PC-3 (cell line): ENCODE data around the gene NEO1. TPM values are rescaled to one million over a fixed set of nuclear protein-coding genes. Genes with fewer than 3 reads are reported as not detected.

Experiments used
- ATAC-seq: fragments of 200-7000 bp; cut with Tn5 transposase; 2 replicates; pipeline ENCODE4 v1.9.1; 2020; ENCODE audit warnings: mild to moderate bottlenecking, moderate library complexity
- BruUV-seq: library from RNA; stranded (reverse); fragments of 400-500 nt; replicated peaks from 2 replicates; lab custom pipeline; 2021; lab: Mats Ljungman, UMichigan
- CTCF ChIA-PET: fragments of 300-600 bp; sonication (Branson Sonifier 250); formaldehyde crosslinking; loops from one replicate; lab custom pipeline; 2022; ENCODE audit warnings: antibody characterized with exemption; lab: Charles Lee
- POLR2A ChIA-PET: fragments of 300-600 bp; sonication (Branson Sonifier 250); formaldehyde crosslinking; loops from one replicate; lab custom pipeline; 2022; ENCODE audit warnings: antibody characterized with exemption; ENCODE audit not compliant: unreplicated experiment; lab: Charles Lee
- DNase-seq: peaks from one replicate; pipeline ENCODE4 v3.0.0-alpha.2; 2015
- H2AFZ ChIP-seq: fragments of 300-600 bp; sonication (generic); 2 replicates; pipeline ENCODE4 v1.6.0; 2016; ENCODE audit warnings: antibody characterized with exemption, low read length
- H3F3A ChIP-seq: fragments of 300-600 bp; sonication (generic); one replicate; pipeline ENCODE4 v1.6.0; 2017; ENCODE audit warnings: antibody characterized with exemption, low read length, control low read depth, mild to moderate bottlenecking; ENCODE audit not compliant: unreplicated experiment
- H3K27ac ChIP-seq: fragments of 300-600 bp; sonication (generic); 2 replicates; pipeline ENCODE4 v1.5.1; 2016; ENCODE audit warnings: mild to moderate bottlenecking, low read length
- H3K27me3 ChIP-seq: fragments of 300-600 bp; sonication (generic); 2 replicates; pipeline ENCODE4 v1.6.1; 2016; ENCODE audit warnings: low read length, mixed read lengths
- H3K36me3 ChIP-seq: fragments of 300-600 bp; sonication (generic); 2 replicates; pipeline ENCODE4 v1.6.1; 2016; ENCODE audit warnings: low read depth, mixed run types, low read length, mixed read lengths
- H3K4me1 ChIP-seq: fragments of 300-600 bp; sonication (generic); 2 replicates; pipeline ENCODE4 v1.5.1; 2016; ENCODE audit warnings: low read length; ENCODE audit not compliant: insufficient read depth
- H3K4me2 ChIP-seq: fragments of 300-600 bp; sonication (generic); 2 replicates; pipeline ENCODE4 v1.6.0; 2016; ENCODE audit warnings: low read length
- H3K4me3 ChIP-seq: fragments of 300-600 bp; sonication (generic); 2 replicates; pipeline ENCODE4 v1.5.1; 2016; ENCODE audit warnings: mild to moderate bottlenecking, low read length, mixed read lengths
- H3K79me2 ChIP-seq: fragments of 300-600 bp; sonication (generic); 2 replicates; pipeline ENCODE4 v1.6.1; 2017; ENCODE audit warnings: low read length, mixed read lengths
- H3K9ac ChIP-seq: fragments of 300-600 bp; sonication (generic); 2 replicates; pipeline ENCODE4 v1.6.0; 2016; ENCODE audit warnings: mild to moderate bottlenecking, low read length
- H3K9me2 ChIP-seq: fragments of 300-600 bp; sonication (generic); replicated peaks from 2 replicates; pipeline ENCODE4 v1.6.1; 2016; ENCODE audit warnings: mixed run types, low read length, mixed read lengths
- H3K9me3 ChIP-seq: fragments of 300-600 bp; sonication (generic); 2 replicates; pipeline ENCODE4 v1.6.1; 2016; ENCODE audit warnings: low read length, mixed read lengths
- H4K20me1 ChIP-seq: fragments of 300-600 bp; sonication (generic); 2 replicates; pipeline ENCODE4 v1.6.1; 2016; ENCODE audit warnings: low read length, mixed read lengths
- CTCF ChIP-seq: fragments of 300-600 bp; sonication (generic); conservative IDR thresholded peaks from 2 replicates; pipeline ENCODE4 v1.5.1; 2017; ENCODE audit warnings: antibody characterized with exemption, low read depth, mild to moderate bottlenecking, low read length
- EZH2 ChIP-seq: fragments of 300-600 bp; sonication (generic); IDR thresholded peaks from one replicate; pipeline ENCODE4 v1.6.1; 2017; ENCODE audit warnings: antibody characterized with exemption, mild to moderate bottlenecking, low read length; ENCODE audit not compliant: unreplicated experiment
- EZH2phosphoT487 ChIP-seq: fragments of 300-600 bp; sonication (generic); IDR thresholded peaks from 2 replicates; pipeline ENCODE4 v1.6.1; 2018; ENCODE audit warnings: mild to moderate bottlenecking, antibody characterized with exemption, low read length, borderline replicate concordance
- intact Hi-C: fragments of 100-400 bp; cut with micrococcal nuclease; formaldehyde crosslinking; loops from 2 replicates; pipeline ENCODE4 v1.9.0; 2023
- total RNA-seq: library from RNA; depleted of rRNA; stranded (reverse); fragments of >200 nt; gene quantifications from 2 replicates; pipeline ENCODE4 v1.2.3, GENCODE V29; 2014

Gene NEO1
- total RNA-seq, 1 experiment from 2014 or later, result 1.2 TPM

- peak; percentile 29; the same call in 1 of the 2 replicates for ATAC-seq
- H3K9ac ChIP-seq, result no peak overlapping the region
- H3K36me3 ChIP-seq, result no peaks in the 10 kb centered on the region
- no peaks in the 10 kb centered on the region for H3K9me3 ChIP-seq
- no peaks in the 10 kb centered on the region for H3K27me3 ChIP-seq
- no peaks in the 10 kb centered on the region for H3K9me2 ChIP-seq
- DNase-seq, result peak; percentile 56
- intact Hi-C loops, result no loop called here
- peak; percentile 73 for TF ChIP-seq CTCF
- no peak for TF ChIP-seq EZH2phosphoT487
- H3K79me2 ChIP-seq, result no peaks in the 10 kb centered on the region
- no peak overlapping the region for H3K4me2 ChIP-seq
- no TSS peak for BruUV-seq
- POLR2A ChIA-PET, result no interaction called here
- no peak overlapping the region for H3K4me3 ChIP-seq
- H3F3A ChIP-seq, result no peaks in the 10 kb centered on the region
- no peak overlapping the region for H2AFZ ChIP-seq
- H3K4me1 ChIP-seq, result no peaks in the 10 kb centered on the region
- no peaks in the 10 kb centered on the region for H4K20me1 ChIP-seq
- no peak overlapping the region for H3K27ac ChIP-seq
- CTCF ChIA-PET, result interaction anchor here (1.0 kb wide), 1 partner anchor 25 kb away, joined by 3 read pairs; no protein-coding TSS in a partner anchor
Observed at GRCh38 chr15:73265536-73266153, 213.4 kb downstream of the NEO1 start.

DNA sequence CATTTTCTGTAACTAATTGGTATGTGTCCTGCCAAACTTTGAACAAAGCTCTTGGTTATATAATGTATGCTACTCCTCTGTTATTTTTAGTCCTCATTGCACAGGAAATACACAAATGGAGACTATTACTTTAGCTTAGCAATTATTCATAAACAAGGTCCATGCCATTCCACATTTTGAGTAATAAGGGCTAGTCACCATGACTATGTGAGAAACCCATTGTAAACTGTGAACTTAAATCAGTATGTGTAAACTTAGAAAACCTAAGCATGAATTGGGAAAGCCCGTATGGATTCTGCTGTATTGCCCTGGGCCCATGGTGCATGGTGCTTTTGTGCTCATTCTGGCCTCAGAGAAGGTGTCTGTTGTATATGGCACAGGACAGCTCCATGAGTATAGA is 216.2 kb downstream of the NEO1 start:
- Histone ChIP-seq H3K4me1 (no peaks in the 10 kb centered on the region), H3K79me2 (no peaks in the 10 kb centered on the region), H3K27ac (no peak overlapping the region), H2AFZ (no peak overlapping the region), H3K9ac (no peak overlapping the region), H3K36me3 (no peaks in the 10 kb centered on the region), H3K4me2 (no peak overlapping the region), H3F3A (no peaks in the 10 kb centered on the region), H3K9me3 (no peaks in the 10 kb centered on the region), H3K4me3 (no peak overlapping the region), H4K20me1 (no peaks in the 10 kb centered on the region), H3K27me3 (no peaks in the 10 kb centered on the region), H3K9me2 (no peaks in the 10 kb centered on the region)
- BruUV-seq, result no TSS peak
- intact Hi-C loops, result no loop called here
- POLR2A ChIA-PET, result no interaction called here
- CTCF ChIA-PET, result interaction anchor here (0.5 kb wide), 1 partner anchor 17 kb away, joined by 3 read pairs; no protein-coding TSS in a partner anchor
- ATAC-seq (no peak), DNase-seq (no peak)
- no peak for TF ChIP-seq CTCF
- TF ChIP-seq EZH2phosphoT487, result no peak
- TF ChIP-seq EZH2, result no peak

- ChIA-PET CTCF (no interaction called here), POLR2A (no interaction called here)
- ATAC-seq (no peak), DNase-seq (no peak)
- no peaks in the 10 kb centered on the region for H3F3A ChIP-seq
- H4K20me1 ChIP-seq, result no peaks in the 10 kb centered on the region
- H3K9ac ChIP-seq, result no peak overlapping the region
- no peak overlapping the region for H3K27ac ChIP-seq
- H3K9me2 ChIP-seq, result no peaks in the 10 kb centered on the region
- no peaks in the 10 kb centered on the region for H3K27me3 ChIP-seq
- H3K4me3 ChIP-seq, result no peak overlapping the region
- no peaks in the 10 kb centered on the region for H3K36me3 ChIP-seq
- TF ChIP-seq EZH2 (no peak), EZH2phosphoT487 (no peak), CTCF (no peak)
- H3K9me3 ChIP-seq, result no peaks in the 10 kb centered on the region
- intact Hi-C loops, result no loop called here
- H3K4me2 ChIP-seq, result no peak overlapping the region
- no TSS peak for BruUV-seq
- H2AFZ ChIP-seq, result no peak overlapping the region
- no peaks in the 10 kb centered on the region for H3K79me2 ChIP-seq
- no peaks in the 10 kb centered on the region for H3K4me1 ChIP-seq
Observed at GRCh38 chr15:73270366-73271097, 218.3 kb downstream of the NEO1 start.
